ENCODE measurements around the gene KIAA2012.

The KIAA2012 gene

DNA sequence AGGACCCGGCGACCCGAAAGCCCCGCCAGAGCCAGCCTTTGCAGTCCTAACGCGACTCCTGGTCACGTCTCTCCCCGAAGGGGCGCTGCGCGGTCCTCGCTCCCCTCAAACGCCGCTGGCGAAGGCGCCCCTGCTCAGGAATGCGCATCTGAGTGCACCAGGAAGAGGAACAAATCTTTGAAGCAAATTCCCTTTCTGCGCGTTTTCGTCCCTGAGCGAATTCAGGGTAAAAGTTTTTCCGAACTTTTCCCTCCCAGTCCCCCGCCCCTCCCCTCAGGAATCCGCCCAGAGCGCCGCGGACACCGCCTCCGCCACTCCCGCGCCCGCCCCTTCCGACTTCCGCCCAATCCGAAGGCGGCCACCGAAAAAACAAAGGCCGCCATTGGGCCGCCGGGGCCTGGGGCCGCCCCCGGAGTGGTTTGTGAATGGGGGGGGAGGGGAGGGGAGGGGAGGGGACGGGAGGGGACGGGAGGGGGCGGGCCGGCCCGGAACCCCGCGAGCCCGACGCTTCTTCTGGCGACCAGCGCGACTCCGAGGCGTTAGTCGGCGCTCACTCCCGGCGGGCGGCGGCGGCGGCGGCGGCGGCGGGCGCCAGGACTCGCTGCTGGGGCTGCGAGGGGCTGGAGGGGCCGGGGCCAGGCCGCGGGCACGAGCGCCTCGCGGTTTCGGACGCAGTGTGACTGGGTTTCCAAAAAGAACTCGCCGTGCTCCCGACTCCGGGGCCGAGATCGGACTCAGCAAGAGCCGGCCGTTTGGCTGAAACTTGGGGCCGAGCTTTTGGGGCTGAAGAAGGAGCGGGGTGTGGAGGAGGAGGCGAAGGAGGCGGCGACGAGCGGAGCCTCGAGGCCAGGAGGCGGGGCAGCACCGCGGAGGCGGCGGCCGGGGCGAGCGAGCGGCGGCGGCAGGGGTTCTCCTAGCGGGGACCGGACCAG, 39.5 kb upstream of the KIAA2012 start, which contains the start of gene FZD7:
FZD7 (plus strand) TSS at position 539 of the 932 bp plus-strand sequence. CDS start 793 bp downstream, outside the sequence.
- TF ChIP-seq EP300 (IDR thresholded peaks at IDR 0.05; ENCODE audit: borderline replicate concordance) (no peak; the same call in 1 of the 2 replicates), TCF12 (IDR thresholded peaks at IDR 0.05; ENCODE audit: low read depth) (no peak), ZBTB7A (IDR thresholded peaks at IDR 0.05; ENCODE audit: low read depth) (peak; percentile 76; the same call in 1 of the 2 replicates), RAD21 (IDR thresholded peaks at IDR 0.05; ENCODE audit: low read depth) (no peak), FOXM1 (IDR thresholded peaks at IDR 0.05; ENCODE audit: borderline replicate concordance, low read depth) (no peak), TEAD4 (IDR thresholded peaks at IDR 0.05) (peak; percentile 65), YY1 (IDR thresholded peaks at IDR 0.05; ENCODE audit: low read depth) (0 out of 2 replicates have a peak, but pooled peaks have one; percentile 43), CEBPB (IDR thresholded peaks at IDR 0.05) (no peak), NFIC (IDR thresholded peaks at IDR 0.05) (no peak; the same call in 1 of the 2 replicates), CREB1 (IDR thresholded peaks at IDR 0.05; ENCODE audit: low read depth) (no peak), EGR1 (IDR thresholded peaks at IDR 0.05) (peak; percentile 42; the same call in 1 of the 2 replicates), TAF1 (IDR thresholded peaks at IDR 0.05; ENCODE audit: low read depth) (no peak; the same call in none of the 2 replicates)
- TF ChIP-seq, protein P1, sequence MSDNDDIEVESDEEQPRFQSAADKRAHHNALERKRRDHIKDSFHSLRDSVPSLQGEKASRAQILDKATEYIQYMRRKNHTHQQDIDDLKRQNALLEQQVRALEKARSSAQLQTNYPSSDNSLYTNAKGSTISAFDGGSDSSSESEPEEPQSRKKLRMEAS (IDR thresholded peaks at IDR 0.05): peak; percentile 55
- TF ChIP-seq, protein P2, sequence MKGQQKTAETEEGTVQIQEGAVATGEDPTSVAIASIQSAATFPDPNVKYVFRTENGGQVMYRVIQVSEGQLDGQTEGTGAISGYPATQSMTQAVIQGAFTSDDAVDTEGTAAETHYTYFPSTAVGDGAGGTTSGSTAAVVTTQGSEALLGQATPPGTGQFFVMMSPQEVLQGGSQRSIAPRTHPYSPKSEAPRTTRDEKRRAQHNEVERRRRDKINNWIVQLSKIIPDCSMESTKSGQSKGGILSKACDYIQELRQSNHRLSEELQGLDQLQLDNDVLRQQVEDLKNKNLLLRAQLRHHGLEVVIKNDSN (IDR thresholded peaks at IDR 0.05): no peak
- TF ChIP-seq, protein P3, sequence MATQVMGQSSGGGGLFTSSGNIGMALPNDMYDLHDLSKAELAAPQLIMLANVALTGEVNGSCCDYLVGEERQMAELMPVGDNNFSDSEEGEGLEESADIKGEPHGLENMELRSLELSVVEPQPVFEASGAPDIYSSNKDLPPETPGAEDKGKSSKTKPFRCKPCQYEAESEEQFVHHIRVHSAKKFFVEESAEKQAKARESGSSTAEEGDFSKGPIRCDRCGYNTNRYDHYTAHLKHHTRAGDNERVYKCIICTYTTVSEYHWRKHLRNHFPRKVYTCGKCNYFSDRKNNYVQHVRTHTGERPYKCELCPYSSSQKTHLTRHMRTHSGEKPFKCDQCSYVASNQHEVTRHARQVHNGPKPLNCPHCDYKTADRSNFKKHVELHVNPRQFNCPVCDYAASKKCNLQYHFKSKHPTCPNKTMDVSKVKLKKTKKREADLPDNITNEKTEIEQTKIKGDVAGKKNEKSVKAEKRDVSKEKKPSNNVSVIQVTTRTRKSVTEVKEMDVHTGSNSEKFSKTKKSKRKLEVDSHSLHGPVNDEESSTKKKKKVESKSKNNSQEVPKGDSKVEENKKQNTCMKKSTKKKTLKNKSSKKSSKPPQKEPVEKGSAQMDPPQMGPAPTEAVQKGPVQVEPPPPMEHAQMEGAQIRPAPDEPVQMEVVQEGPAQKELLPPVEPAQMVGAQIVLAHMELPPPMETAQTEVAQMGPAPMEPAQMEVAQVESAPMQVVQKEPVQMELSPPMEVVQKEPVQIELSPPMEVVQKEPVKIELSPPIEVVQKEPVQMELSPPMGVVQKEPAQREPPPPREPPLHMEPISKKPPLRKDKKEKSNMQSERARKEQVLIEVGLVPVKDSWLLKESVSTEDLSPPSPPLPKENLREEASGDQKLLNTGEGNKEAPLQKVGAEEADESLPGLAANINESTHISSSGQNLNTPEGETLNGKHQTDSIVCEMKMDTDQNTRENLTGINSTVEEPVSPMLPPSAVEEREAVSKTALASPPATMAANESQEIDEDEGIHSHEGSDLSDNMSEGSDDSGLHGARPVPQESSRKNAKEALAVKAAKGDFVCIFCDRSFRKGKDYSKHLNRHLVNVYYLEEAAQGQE (IDR thresholded peaks at IDR 0.05; ENCODE audit: low read depth): no peak

DNA sequence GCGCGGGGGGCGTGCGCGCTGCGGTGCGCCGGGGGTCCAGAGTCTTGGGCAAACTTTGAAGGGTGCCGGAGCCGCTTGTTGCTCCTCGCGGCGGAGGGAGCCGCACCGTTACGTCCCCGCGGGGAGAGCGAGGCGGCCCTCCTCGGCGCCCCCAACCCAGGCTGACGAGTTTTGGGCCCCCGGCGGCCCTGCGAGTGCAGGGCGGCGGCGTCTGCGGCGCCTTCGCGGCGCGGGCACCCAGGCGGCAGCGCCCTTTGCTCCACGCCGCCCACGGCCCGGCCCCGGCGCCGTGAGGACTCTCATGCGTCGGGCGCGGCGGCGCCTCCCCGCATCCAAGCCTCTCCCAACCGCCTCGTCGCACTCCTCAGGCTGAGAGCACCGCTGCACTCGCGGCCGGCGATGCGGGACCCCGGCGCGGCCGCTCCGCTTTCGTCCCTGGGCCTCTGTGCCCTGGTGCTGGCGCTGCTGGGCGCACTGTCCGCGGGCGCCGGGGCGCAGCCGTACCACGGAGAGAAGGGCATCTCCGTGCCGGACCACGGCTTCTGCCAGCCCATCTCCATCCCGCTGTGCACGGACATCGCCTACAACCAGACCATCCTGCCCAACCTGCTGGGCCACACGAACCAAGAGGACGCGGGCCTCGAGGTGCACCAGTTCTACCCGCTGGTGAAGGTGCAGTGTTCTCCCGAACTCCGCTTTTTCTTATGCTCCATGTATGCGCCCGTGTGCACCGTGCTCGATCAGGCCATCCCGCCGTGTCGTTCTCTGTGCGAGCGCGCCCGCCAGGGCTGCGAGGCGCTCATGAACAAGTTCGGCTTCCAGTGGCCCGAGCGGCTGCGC, 38.6 kb upstream of the KIAA2012 start:
- peak; percentile 68 for TF ChIP-seq ZBTB7A (IDR thresholded peaks at IDR 0.05; ENCODE audit: low read depth)
- TF ChIP-seq, protein P2 (IDR thresholded peaks at IDR 0.05): no peak
- no peak for TF ChIP-seq NFIC (IDR thresholded peaks at IDR 0.05)
- no peak for TF ChIP-seq TCF12 (IDR thresholded peaks at IDR 0.05; ENCODE audit: low read depth)
- TF ChIP-seq, protein P1 (IDR thresholded peaks at IDR 0.05): peak; percentile 9

DNA sequence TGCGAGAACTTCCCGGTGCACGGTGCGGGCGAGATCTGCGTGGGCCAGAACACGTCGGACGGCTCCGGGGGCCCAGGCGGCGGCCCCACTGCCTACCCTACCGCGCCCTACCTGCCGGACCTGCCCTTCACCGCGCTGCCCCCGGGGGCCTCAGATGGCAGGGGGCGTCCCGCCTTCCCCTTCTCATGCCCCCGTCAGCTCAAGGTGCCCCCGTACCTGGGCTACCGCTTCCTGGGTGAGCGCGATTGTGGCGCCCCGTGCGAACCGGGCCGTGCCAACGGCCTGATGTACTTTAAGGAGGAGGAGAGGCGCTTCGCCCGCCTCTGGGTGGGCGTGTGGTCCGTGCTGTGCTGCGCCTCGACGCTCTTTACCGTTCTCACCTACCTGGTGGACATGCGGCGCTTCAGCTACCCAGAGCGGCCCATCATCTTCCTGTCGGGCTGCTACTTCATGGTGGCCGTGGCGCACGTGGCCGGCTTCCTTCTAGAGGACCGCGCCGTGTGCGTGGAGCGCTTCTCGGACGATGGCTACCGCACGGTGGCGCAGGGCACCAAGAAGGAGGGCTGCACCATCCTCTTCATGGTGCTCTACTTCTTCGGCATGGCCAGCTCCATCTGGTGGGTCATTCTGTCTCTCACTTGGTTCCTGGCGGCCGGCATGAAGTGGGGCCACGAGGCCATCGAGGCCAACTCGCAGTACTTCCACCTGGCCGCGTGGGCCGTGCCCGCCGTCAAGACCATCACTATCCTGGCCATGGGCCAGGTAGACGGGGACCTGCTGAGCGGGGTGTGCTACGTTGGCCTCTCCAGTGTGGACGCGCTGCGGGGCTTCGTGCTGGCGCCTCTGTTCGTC, 37.7 kb upstream of the KIAA2012 start:
- TF ChIP-seq FOXM1 (IDR thresholded peaks at IDR 0.05; ENCODE audit: borderline replicate concordance, low read depth): no peak
- no peak for TF ChIP-seq NFIC (IDR thresholded peaks at IDR 0.05)
- no peak for TF ChIP-seq YY1 (IDR thresholded peaks at IDR 0.05; ENCODE audit: low read depth)
- TF ChIP-seq TEAD4 (IDR thresholded peaks at IDR 0.05): no peak
- TF ChIP-seq EGR1 (IDR thresholded peaks at IDR 0.05): no peak

DNA sequence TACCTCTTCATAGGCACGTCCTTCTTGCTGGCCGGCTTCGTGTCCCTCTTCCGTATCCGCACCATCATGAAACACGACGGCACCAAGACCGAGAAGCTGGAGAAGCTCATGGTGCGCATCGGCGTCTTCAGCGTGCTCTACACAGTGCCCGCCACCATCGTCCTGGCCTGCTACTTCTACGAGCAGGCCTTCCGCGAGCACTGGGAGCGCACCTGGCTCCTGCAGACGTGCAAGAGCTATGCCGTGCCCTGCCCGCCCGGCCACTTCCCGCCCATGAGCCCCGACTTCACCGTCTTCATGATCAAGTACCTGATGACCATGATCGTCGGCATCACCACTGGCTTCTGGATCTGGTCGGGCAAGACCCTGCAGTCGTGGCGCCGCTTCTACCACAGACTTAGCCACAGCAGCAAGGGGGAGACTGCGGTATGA, 37.1 kb upstream of the KIAA2012 start:
- TF ChIP-seq, protein P1 (IDR thresholded peaks at IDR 0.05): no peak
- no peak for TF ChIP-seq RAD21 (IDR thresholded peaks at IDR 0.05; ENCODE audit: low read depth)

DNA sequence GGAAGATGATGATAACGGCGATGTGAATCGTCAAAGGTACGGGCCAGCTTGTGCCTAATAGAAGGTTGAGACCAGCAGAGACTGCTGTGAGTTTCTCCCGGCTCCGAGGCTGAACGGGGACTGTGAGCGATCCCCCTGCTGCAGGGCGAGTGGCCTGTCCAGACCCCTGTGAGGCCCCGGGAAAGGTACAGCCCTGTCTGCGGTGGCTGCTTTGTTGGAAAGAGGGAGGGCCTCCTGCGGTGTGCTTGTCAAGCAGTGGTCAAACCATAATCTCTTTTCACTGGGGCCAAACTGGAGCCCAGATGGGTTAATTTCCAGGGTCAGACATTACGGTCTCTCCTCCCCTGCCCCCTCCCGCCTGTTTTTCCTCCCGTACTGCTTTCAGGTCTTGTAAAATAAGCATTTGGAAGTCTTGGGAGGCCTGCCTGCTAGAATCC, 36.4 kb upstream of the KIAA2012 start:
- TF ChIP-seq CREB1 (IDR thresholded peaks at IDR 0.05; ENCODE audit: low read depth) (no peak), CEBPB (IDR thresholded peaks at IDR 0.05) (no peak), EGR1 (IDR thresholded peaks at IDR 0.05) (no peak), TAF1 (IDR thresholded peaks at IDR 0.05; ENCODE audit: low read depth) (no peak), YY1 (IDR thresholded peaks at IDR 0.05; ENCODE audit: low read depth) (no peak), TCF12 (IDR thresholded peaks at IDR 0.05; ENCODE audit: low read depth) (no peak), FOXM1 (IDR thresholded peaks at IDR 0.05; ENCODE audit: borderline replicate concordance, low read depth) (no peak), RAD21 (IDR thresholded peaks at IDR 0.05; ENCODE audit: low read depth) (no peak)
- TF ChIP-seq, protein P3 (IDR thresholded peaks at IDR 0.05; ENCODE audit: low read depth): no peak
- TF ChIP-seq, protein P2 (IDR thresholded peaks at IDR 0.05): no peak
- TF ChIP-seq, protein P1 (IDR thresholded peaks at IDR 0.05): no peak
